ENCODE data around the gene BIRC2. TPM values are rescaled to one million over a fixed set of nuclear protein-coding genes. Genes with fewer than 3 reads are reported as not detected.
A peak's percentile ranks its signal among the peaks of the same experiment; 100 is the strongest.

The BIRC2 gene
- total RNA-seq, 2 donors from 2014 or later: 48.7 to 92.9 TPM

GRCh38 chr11:102389253-102389652 lies 42.2 kb downstream of the BIRC2 start:
- no peak for TF ChIP-seq CTCF (IDR thresholded peaks at IDR 0.05)
- H3K4me1 ChIP-seq (ENCODE audit: control insufficient read depth in 1 of 2, low read depth in 2 of 2): no peaks in the 10 kb centered on the region

GRCh38 chr11:102390667-102391465 lies 43.9 kb downstream of the BIRC2 start:
- H3K4me3 ChIP-seq: no peak overlapping the region
- H3K36me3 ChIP-seq: peaks cover 22% of the 10 kb centered on the region
- ATAC-seq (ENCODE audit: insufficient number of reproducible peaks, low FRiP score, low read depth): peak; percentile 36
- H3K4me1 ChIP-seq (ENCODE audit: control insufficient read depth in 1 of 2, low read depth in 2 of 2): no peaks in the 10 kb centered on the region
- no peak overlapping the region for H3K27ac ChIP-seq
- H3K9me3 ChIP-seq: no peaks in the 10 kb centered on the region
- no peak for DNase-seq (ENCODE audit: low spot score)
- H3K27me3 ChIP-seq (replicated peaks; ENCODE audit: insufficient read depth): no peaks in the 10 kb centered on the region
- TF ChIP-seq CTCF (IDR thresholded peaks at IDR 0.05): peak; percentile 80

More at GRCh38 chr11:102389253-102389652, 42.2 kb downstream of the BIRC2 start:
- H3K27ac ChIP-seq: no peak overlapping the region
- peaks cover 23% of the 10 kb centered on the region for H3K36me3 ChIP-seq
- ATAC-seq (ENCODE audit: insufficient number of reproducible peaks, low FRiP score, low read depth) (no peak), DNase-seq (ENCODE audit: low spot score) (no peak)
- H3K9me3 ChIP-seq: no peaks in the 10 kb centered on the region
- H3K27me3 ChIP-seq (replicated peaks; ENCODE audit: insufficient read depth): no peaks in the 10 kb centered on the region
- H3K4me3 ChIP-seq: no peak overlapping the region

GRCh38 chr11:102391549-102392237 lies 44.7 kb downstream of the BIRC2 start:
- Histone ChIP-seq H3K36me3 (peaks cover 22% of the 10 kb centered on the region), H3K27ac (no peak overlapping the region), H3K27me3 (replicated peaks; ENCODE audit: insufficient read depth) (no peaks in the 10 kb centered on the region), H3K4me3 (no peak overlapping the region), H3K4me1 (ENCODE audit: control insufficient read depth in 1 of 2, low read depth in 2 of 2) (no peaks in the 10 kb centered on the region), H3K9me3 (no peaks in the 10 kb centered on the region)
- DNase-seq (ENCODE audit: low spot score) (no peak), ATAC-seq (ENCODE audit: insufficient number of reproducible peaks, low FRiP score, low read depth) (no peak)
- no peak for TF ChIP-seq CTCF (IDR thresholded peaks at IDR 0.05)

GRCh38 chr11:102393272-102393730 lies 46.3 kb downstream of the BIRC2 start:
- no peaks in the 10 kb centered on the region for H3K9me3 ChIP-seq
- no peak overlapping the region for H3K27ac ChIP-seq
- no peak overlapping the region for H3K4me3 ChIP-seq
- ATAC-seq (ENCODE audit: insufficient number of reproducible peaks, low FRiP score, low read depth): no peak
- no peaks in the 10 kb centered on the region for H3K27me3 ChIP-seq (replicated peaks; ENCODE audit: insufficient read depth)
- peaks cover 22% of the 10 kb centered on the region for H3K36me3 ChIP-seq
- no peak for TF ChIP-seq CTCF (IDR thresholded peaks at IDR 0.05)
- H3K4me1 ChIP-seq (ENCODE audit: control insufficient read depth in 1 of 2, low read depth in 2 of 2): peaks cover 0 to 3% of the 10 kb centered on the region in 2 donors
- DNase-seq (ENCODE audit: low spot score): no peak

GRCh38 chr11:102395720-102396393 lies 48.8 kb downstream of the BIRC2 start:
- Histone ChIP-seq H3K36me3 (peaks cover 22% of the 10 kb centered on the region), H3K4me1 (ENCODE audit: control insufficient read depth in 1 of 2, low read depth in 2 of 2) (peaks cover 0 to 3% of the 10 kb centered on the region in 2 donors), H3K9me3 (no peaks in the 10 kb centered on the region), H3K4me3 (no peak overlapping the region), H3K27ac (no peak overlapping the region), H3K27me3 (replicated peaks; ENCODE audit: insufficient read depth) (no peaks in the 10 kb centered on the region)
- DNase-seq (ENCODE audit: low spot score) (no peak), ATAC-seq (ENCODE audit: insufficient number of reproducible peaks, low FRiP score, low read depth) (no peak)
- TF ChIP-seq CTCF (IDR thresholded peaks at IDR 0.05): no peak

Data from thoracic aorta (tissue), 2 donors.